GM19328 (cell line): Measurements from ENCODE around the gene DCXR.

ENCODE experiments used
- ATAC-seq: cut with Tn5 transposase; IDR thresholded peaks from one replicate; pipeline ENCODE4 v1.9.1; 2021; ENCODE audit warnings: mild to moderate bottlenecking, moderate library complexity; ENCODE audit not compliant: unreplicated experiment

The DCXR gene

DNA sequence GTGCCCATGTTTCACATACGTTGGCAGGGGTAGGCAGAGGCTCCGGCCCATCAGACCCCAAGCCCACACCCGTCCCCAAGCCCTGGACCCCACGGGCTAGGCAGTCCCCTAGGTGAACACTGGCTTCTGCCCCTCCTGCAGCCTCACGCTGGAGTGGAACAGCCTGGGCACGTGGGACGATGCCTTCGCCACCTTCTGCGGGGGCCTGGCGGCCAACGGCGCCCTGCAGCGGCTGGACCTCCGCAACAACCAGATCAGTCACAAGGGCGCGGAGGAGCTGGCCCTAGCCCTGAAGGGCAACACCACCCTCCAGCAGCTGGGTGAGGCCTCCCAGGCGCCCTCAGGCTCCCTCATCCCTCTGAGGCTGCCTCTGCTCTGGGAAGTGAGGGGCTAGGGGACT is 12.6 kb downstream of the DCXR start:
- no peak for ATAC-seq

DNA sequence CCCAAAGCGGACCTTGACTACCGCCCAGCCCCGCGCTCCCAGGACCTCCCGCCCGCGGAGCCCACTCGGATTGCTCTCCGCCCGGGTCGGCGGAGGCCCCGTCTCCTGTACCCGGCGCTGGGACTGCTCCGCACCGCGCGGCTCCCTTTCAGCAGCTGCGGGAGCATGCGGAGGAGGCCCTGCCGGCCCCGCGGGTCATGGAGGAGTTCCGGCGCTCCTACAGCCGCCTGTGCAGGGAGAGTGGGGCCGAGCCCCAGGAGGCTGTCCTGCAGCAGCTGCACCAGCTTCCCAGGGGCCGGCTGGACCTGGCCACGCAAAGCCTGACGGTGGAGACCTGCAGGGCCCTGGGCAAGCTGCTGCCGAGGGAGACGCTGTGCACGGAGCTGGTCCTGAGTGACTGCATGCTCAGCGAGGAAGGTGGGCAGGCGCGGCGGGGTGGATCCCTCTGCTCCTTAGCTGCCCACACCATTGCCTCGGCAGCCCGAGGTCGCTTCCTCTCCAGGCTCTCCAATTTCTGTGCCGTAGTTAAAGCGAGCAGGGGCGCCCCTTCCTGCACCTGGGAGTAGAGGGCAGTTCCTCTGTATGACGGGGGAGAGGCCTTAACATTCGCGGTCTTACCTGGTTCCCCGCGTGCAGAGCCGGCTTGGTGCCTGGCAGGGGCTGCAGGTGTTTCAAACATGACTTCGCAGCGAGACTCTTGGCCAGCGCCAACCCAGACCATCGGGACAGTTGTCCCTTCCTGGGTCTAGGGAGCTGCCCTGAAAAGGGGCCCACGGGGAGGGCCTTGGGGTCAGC is 13.9 kb downstream of the DCXR start:
- ATAC-seq, result peak; percentile 1

DNA sequence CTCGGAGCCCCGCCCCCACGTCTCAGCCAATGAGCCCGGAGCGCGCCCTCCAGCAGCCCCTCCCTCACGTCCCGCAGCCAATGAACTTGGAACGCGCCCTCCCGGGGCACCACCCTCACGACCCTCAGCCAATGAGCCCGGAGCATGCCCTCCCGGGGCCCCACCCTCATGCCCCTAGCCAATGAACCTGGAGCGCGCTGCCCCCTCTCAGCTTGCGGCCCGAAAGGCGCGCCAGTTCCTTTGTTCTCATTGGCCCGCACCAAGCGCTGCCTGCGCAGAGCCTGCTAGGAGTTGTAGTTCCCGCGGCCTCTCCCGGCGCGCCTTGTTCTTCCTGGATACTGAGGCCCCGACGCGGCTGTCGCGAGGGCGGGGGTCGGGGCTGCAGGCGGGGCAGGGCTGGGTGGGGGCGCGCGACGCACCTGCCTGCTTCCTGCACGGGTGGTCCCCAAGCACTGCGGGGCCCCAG is 14.5 kb downstream of the DCXR start, which contains the start of gene LRRC45:
LRRC45 (plus strand) TSS at position 325 of the 466 bp plus-strand sequence. CDS start 339 bp downstream, outside the sequence.
- ATAC-seq, result peak; percentile 82

DNA sequence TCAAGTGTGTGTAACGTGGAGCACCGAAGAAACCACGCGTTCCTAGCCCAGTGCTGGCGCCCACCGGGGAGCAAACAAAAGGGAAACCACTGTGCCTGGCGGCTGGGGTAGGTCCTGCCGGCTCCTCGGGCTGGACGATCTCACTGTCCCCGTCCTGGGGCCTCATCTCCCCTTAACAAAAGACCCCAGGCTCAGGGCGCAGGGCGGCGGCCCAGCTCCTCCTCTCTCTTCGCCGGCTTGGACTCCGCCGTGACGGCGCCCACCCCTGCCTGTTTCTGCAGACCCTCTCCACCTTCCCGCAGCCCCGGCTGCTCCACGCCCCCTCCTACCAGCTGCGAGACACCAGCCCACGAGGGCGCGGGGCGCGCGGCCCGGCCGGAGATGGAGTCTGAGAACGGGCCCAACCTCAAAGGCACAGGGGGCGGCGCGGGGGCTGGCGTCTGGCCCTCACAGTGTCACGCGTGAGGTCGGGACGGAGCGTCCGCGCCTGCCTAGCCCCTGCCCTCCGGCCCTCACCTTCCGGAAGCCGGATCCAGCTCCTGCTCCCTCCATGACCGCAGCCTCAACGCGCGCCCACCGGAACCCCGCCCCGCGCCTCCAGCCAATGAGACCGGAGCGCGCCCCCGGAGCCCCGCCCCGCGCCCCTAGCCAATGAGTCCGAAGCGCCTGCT is 15.1 kb downstream of the DCXR start, which contains the start of gene CENPX:
CENPX (minus strand) TSS at position 569 of the 671 bp plus-strand sequence; CDS start at position 552, 17 bp downstream.
- ATAC-seq, result no peak

DNA sequence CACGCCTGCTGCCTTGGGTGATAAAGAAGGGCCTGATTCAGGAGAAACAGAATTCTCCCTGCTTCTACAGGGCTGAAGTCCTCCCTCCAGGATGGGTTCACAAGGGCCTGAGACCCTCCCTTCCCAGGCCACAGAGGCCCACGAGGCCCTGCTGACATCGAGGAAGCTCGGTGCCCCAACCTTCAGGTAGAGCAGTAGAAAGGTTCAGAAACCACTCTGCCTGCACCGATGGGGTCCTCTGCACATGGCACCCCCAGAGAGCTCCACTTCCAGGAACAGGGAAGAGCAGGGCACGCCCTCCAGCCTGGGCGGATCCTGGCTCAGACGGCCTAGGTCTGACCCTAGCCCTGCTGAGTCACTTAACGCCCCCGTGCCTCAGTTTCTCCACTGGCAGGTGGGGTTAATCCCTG is 15.6 kb downstream of the DCXR start:
- no peak for ATAC-seq

DNA sequence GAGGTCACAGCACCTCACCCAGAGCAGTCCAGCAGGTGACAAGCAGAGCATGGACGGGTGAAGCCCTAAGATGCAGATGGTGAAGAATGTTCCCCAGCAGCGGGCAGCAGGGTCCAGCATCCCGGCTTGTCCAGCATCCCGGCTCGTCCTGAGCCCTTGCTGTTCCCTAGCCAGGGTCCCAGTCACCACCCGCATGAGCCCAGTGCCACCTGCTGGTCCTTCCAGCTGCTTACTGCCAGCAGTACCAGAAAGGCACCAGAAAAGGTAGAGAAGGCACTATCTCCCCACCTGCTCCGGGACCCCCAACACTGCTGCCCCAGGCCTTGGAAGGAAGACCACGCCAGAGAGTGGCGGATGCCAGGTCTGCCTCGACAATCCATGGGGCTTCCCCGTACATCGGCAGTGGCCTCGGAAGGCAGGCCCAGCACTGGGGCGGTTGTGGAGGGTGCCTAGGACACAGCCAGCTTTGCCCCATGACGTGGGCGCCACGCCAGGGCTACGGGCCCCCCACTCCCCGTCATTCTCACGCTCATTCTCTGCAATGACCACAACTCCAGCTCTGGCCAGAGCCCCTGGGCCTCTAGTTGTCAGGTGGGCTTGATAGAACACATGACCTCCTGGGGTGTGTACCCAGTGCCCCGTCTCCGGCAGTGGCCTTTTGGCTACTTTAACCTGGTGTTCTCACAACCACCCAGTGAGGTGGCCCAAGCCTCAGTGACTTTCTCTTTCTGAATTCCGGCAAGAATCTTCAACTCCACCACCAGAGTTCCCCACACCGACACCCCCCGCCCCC is 16.2 kb downstream of the DCXR start:
- ATAC-seq, result no peak

DNA sequence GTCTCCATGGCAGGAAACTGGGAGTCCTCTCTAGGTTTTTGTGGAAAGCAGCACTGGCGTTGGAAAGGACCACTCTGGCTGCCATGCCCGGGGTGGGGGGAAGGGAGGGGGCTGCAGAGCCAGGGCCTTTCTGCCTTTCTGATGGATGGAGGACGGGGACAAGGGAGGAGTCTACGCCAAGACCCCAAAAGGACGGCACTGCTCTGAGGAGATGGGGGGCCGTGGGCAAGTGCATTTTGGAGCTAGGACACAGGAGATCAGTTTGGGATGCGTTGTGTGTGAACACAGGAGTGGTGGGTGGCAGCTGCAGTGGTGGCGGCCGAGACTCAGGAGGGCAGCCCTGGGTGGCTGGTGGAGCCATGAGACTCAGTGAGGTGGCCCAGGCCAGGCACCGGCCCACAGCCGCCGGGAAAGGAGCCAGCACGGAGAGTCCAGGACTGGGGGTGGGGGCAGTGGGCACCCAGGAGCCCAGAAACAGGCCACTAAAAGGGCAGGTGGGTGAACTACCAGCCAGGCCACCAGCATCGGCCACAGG is 16.9 kb downstream of the DCXR start:
- no peak for ATAC-seq

DNA sequence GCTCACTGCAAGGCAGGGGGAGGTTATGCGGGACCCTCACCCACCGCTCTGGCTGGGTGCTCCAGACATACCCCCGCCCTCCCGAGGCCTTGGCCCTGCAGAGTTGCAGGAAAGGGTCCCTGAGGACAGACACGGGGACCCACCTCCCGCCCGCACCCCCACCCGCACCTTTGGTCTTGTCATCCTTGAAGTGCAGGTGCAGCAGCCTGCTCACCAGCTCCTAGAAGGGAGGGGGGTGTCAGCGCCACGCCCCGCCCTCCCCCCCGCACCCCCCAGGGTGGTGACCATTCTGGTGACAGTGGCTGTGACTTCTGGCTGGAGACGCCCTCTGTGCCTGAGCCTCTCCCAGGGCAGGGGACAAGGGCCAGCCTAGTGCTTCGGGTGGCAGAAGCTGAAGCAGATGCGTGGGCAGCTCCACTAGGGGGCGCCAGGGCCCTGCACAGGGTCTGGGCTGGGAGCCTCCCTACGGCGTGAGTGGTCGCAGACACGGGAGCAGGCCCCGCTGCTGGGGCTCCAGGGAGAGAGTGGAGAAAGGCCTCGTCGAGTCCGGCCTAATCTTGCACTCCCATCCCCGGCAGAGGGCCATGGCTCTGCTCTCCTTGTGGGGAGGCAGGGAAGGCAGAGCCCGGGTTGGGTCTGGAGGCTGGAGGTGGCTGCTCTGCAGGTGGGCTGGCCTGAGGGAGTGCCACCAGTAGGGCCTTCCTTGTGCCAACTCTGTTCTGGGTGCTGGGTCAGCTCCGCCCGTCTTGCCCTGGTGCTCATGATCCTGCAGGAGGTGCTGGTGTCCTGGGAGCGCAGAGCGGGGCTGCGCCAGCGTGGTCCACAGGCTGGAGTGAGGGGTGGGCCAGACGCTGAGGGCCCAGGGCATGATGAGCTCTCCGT is 17.6 kb downstream of the DCXR start:
- no peak for ATAC-seq

DNA sequence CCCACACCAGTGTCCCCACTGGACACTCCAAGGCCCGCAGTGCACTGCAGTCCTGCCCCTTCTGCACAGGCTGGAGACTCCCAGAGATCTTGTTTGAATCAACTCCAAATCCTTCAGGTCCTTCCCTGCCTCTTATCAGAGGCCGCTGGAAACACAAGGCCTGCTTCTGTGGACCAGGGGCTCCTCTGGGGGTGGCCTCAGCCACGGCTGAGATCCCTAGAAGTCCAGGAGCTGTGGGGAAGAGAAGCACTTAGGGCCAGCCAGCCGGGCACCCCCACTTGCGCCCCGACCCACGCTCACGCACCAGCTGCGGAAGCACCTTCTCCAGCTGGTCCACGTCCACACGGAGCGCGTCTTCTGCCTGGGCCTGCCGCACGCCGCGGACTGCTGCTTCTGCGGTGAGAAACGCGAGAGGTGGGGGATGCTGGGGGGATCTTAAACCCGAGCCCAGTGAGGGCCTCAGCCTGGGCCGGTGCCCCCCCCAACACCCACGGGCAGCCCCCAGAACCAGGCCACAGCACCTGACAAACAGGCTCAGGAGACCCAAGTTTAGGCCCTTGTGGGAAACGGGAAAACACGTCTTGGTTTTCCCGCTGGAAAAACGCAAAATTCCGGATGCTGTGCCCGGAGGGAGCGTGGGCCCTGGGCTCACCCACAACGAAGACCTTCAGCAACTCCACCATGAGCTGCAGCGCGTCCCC is 18.4 kb downstream of the DCXR start:
- ATAC-seq, result no peak

DNA sequence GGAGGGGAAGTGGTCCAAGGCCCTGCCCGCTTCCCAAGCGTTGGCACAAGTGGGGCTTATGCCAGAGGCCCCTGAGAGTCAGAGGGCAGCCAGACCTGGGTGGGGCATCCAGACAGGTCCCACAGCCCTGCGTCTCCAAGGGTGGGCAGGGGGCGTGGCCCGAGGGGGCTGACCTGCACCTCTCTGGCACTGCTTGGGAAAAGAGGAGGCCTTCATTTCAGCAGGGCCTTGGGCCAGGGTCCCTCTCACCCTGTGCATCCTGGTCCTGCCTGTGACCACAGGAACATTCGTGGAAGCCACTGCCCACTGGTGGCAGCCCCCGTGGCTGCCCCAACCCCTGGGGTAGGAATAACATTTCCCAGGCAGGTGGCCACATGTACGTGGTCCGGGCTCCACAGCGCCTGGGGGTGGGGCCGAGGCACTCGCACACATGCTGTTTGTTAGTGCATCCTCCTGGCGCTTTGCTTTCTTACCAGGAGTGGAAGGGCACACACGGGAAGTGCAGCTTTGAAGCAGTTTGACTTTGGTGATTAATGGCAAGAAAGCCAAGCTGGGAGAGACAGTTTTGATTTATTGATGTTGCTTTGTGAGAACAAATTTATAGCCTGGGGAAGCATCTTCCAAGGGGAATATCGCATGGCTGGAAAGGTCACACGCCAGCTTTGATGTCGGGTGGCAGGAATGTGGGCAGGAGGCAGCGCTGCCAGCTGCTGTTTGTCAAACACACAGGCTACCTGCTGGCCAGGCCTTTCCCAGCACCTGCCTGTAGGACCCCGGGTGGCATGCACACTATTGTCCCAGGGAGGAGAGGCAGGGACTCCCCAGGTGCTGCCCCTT is 19.1 kb downstream of the DCXR start:
- ATAC-seq, result no peak

DNA sequence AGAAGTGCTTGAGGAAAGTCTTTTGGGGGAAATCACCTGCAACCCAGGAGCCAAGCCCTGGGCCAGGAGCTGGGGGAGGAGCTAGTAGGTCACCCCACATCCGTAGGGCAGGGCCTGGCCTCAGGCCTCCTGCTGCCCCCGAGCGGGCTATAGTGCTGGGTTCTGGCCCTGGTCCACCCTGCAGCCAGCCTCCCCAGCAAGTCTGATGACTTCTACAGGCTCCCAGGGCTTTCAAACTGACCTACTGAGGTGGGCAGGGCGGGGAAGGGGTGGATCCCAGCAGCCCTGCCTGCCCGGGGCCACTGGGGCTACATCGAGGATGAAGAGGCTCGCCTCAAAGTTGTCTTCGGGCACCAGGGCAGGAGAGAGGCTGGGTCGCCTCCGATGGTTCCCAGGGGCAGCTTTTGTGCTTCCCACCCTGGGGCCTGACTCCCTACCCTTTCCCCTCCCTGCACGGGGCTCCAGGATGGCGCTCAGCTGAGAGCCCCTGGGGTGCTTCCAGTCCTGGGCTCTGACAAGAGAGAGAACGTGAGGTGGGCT is 19.8 kb downstream of the DCXR start:
- ATAC-seq, result no peak

DNA sequence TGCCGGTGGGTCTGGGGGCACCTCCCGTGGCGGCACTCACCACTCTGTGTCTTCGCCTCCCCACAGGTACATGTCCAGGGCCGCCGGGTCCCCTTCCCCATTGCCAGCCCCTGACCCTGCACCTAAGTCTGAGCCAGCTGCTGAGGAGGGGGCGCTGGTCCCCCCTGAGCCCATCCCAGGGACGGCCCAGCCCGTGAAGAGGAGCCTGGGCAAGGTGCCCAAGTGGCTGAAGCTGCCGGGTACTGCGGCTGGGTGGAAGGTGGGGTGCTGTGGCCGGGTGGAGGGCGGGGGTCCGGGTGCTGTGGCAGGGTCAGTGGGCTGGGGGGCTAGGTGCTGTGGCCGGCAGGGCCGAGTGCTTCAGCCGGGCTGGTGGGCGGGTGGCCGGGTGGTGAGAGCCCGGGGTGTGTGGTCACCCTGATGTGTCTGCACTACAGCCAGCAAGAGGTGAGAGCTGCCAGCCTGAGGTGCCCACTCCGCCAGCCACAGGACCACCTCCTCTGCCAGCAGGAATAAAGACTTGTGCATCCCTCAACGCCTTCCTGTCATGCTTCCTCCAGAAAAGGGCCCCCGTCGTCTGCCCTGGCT is 20.5 kb downstream of the DCXR start:
- ATAC-seq, result no peak

DNA sequence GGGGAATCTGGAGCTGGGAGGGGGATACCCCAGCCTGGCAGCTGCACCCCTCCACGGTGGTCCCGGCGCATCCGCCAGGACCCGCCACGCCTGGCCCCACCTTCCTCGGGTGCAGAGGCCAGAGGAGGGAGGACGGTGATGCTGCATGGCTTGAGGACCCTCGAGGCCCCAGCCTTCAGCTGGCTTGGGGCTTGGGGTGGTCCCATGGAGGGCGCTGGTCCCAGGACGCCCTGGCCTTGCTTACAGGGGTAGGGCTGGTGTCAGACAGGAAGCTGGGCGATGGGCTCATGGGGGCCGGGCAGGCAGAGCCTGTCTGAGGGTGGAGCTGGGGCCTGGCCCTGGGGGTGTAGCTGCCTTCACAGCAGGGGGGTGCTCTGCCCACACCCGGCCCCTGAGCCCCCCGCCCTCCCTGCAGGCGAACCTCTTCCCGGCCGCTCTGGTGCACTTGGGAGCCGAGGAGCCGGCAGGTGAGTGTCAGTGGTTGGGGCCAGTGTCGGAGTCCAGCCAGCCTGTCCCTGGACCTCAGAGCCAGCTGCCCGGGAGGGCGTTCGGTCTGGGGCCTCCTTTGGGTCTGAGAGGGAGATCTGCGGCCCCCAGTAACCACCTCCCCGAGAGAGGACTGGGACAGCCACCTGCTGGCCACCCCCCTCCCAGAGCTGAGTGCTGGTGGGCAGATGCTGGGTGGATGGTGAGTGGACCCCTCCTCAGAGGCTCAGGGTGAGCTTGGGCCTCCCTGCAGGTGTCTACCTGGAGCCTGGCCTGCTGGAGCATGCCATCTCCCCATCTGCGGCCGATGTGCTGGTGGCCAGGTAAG is 21.2 kb downstream of the DCXR start:
- ATAC-seq, result no peak

DNA sequence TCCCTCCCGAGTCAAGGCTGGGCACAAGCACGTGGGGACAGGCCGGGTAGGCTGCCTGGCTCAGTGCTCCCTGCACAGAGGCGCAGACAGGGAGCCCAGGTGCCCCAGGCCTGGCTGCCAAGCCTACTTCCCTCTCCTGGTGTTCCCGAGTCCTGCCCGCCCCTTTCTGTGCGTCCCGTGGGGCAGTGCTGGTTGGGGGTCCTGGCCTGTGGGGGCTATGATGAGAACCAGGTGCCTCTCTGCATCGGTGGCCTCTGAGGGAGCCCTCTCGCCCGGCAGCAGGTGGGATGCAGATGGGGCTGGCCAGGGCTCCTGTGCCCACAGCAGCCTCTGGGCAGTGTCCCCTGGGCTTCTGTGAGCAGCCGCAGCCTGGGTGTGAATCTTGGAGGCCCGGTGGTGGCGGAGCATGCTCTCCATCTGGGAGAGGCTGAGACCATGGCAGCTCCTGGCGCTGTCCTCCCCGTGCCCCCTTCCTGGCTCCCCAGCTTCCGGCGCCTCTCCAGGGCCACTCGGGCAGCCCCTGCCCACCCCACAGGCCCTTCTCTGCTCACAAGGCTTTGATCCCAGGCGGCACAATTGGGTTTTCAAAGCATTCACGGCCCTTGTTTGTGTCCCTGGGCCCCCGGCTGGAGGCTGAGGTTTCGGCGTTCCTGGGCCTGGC is 22.1 kb downstream of the DCXR start:
- no peak for ATAC-seq

DNA sequence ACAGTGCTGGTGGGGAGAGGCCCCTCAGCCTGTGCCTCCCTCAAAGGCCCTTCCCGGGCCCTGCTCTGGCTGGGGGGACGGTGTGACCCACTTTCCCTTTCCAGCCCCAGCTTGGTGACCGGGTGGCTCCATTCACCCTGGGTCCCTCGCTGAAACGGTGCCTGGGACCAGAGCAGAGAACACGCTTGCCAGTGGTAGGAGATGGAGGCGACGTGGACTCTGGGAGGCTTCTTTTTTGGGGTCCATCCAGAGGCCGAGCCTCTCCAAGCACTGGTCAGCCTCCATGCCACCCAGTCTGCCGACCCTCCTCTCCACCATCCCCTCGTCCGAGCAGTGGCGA is 22.6 kb downstream of the DCXR start:
- ATAC-seq, result no peak

DNA sequence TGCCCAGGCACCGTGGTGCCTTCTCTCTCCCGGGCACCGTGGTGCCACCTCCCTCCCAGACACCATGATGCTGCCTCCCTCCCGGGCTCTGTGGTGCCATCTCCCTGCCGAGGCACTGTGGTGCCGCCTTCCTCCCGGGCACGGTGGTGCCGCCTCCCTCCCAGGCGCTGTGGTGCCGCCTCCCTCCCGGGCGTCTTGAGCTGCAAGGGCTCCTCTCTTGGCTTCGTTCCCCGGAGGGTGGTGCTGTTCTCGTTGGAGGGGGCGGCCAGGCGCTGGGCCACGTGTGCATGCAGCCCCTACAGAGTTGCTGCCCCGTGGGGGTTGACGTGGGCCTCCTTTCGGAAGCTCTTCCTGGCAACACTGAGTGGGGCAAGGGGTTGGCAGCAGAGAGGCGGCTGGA is 23.1 kb downstream of the DCXR start:
- ATAC-seq, result no peak
